Activated naive CD4-positive, alpha-beta T cell treated with anti-CD3 and anti-CD28 coated beads, Interleukin-2, amount 50 U/mL, for 24 hours (primary cell): ENCODE measurements around the gene NTRK1.
"Not testable (repeated sequence)": the region's sequence is repeated elsewhere in the genome, so short reads cannot be mapped to it uniquely, and the experiment has no call there.

ENCODE experiments used
- H3K27ac Mint-ChIP-seq: one replicate; pipeline ENCODE4 v1.8.0; 2021; ENCODE audit warnings: mild to moderate bottlenecking, mixed read lengths
- H3K27me3 Mint-ChIP-seq: one replicate; pipeline ENCODE4 v1.8.0; 2021; ENCODE audit warnings: mixed read lengths
- H3K36me3 Mint-ChIP-seq: one replicate; pipeline ENCODE4 v1.8.0; 2021; ENCODE audit warnings: mixed read lengths
- H3K4me1 Mint-ChIP-seq: one replicate; pipeline ENCODE4 v1.8.0; 2021; ENCODE audit warnings: mixed read lengths
- H3K4me3 Mint-ChIP-seq: one replicate; pipeline ENCODE4 v1.8.0; 2021; ENCODE audit warnings: mild to moderate bottlenecking, mixed read lengths
- H3K9me3 Mint-ChIP-seq: one replicate; pipeline ENCODE4 v1.8.0; 2021; ENCODE audit warnings: mixed read lengths

Gene NTRK1

DNA sequence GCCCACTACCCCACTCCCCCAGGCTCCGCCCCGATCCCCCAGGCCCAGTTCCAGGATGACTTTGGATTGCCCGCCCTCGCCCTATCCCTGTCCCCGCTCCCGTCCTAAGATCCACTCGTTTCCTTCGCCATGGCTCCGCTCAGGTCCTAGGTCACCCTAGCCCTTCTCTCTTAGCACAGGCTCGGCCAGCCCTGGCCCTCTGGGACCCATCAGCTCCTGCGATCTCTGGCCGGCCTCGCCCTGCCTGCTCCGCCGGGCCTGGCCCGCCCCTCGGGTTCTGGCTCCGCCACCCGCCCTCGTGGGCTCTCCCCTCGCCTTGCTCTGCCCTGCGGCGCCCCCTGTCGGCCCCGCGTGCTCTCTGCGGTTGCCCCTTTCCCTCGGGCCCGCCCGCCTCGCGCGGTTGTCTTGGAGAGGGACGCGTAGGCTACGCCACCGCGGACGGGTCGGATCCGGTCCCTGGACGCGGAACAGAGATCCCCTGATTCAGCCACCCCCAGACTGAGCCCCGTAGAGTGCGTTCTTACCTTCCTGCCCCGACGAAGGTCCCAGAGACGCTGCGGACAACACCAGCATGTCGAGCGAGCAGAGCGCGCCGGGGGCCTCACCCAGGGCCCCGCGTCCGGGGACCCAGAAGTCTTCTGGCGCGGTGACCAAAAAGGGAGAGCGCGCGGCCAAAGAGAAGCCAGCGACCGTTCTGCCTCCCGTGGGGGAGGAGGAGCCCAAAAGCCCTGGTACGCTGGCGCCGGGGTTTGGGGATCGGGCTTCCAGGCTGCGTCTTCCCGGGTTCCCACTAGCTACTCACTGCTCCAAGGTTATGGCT, 59.8 kb downstream of the NTRK1 start, which contains the start of gene LRRC71:
LRRC71 (plus strand) TSS at position 400 of the 820 bp plus-strand sequence; CDS start at position 572, 172 bp downstream.
- H3K27ac Mint-ChIP-seq, result no peak within 1 kb of the TSS
- H3K4me3 Mint-ChIP-seq, result no peak within 1 kb of the TSS
- no peaks in the 10 kb centered on the region for H3K36me3 Mint-ChIP-seq
- H3K9me3 Mint-ChIP-seq, result no peaks in the 10 kb centered on the region
- peaks cover 5% of the 10 kb centered on the region for H3K4me1 Mint-ChIP-seq
- H3K27me3 Mint-ChIP-seq, result peaks cover 55% of the 10 kb centered on the region

DNA sequence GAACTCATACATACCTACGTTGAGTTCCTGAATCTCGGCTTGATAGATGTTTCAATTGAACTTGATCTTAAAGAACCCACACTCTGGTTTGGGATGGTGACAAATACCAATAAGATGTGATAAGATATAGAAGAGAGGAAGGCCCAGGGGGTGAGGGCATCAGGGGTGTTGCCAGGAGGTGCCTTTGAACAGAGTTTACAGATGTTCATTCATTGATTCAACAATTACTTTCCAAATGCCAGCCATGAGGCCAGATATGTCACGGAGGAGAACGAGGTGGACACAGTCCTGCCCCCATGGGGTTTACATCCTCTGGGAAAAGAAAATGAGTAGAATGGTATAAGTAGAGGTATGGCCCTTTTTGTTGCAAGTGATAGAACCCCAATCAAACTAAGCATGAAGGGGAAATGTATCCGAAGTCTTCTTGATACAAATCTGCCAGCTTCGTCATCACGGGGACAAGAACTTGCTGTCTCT, 60.4 kb downstream of the NTRK1 start:
- Mint-ChIP-seq H3K4me1 (peaks cover 5% of the 10 kb centered on the region), H3K4me3 (no peak overlapping the region), H3K27ac (no peak overlapping the region), H3K27me3 (peaks cover 56% of the 10 kb centered on the region), H3K36me3 (no peaks in the 10 kb centered on the region), H3K9me3 (no peaks in the 10 kb centered on the region)

DNA sequence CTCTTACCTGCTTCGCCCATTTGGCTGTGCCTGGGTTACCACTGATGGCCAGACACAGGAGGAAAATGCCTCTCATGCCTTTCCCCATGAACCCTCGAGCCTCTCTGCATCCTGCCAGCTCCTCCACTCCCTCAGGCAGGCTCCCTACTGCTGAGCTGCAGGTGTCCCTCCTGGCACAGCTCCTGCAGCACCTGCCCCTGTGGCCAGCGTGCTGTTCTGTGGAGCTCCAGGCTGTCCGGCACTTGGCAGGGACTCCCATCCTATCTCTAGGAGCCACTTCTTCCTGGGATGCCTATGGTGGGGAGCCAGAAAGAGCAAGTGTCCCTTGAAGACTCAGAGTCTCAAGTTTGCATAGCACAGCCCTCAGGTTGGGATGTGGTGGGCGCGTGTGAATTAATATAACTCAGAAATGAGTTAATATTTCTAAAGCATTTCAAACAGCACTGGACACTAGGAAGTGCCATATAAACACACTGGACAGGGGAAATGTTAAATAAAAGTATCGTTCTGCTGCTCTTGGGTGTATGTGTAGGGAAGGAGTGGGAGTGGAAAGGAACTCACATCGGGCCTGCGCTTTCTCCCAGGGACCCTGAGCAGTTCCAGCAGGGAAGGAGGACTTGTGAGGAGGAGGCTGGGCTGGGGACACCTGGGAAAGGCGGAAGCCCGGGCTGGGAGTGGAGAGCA, 62.5 kb downstream of the NTRK1 start:
- Mint-ChIP-seq H3K36me3 (no peaks in the 10 kb centered on the region), H3K27me3 (peaks cover 66% of the 10 kb centered on the region), H3K9me3 (no peaks in the 10 kb centered on the region), H3K4me1 (peaks cover 9% of the 10 kb centered on the region), H3K27ac (peak overlapping the region; percentile 20), H3K4me3 (peak overlapping the region; percentile 66)

DNA sequence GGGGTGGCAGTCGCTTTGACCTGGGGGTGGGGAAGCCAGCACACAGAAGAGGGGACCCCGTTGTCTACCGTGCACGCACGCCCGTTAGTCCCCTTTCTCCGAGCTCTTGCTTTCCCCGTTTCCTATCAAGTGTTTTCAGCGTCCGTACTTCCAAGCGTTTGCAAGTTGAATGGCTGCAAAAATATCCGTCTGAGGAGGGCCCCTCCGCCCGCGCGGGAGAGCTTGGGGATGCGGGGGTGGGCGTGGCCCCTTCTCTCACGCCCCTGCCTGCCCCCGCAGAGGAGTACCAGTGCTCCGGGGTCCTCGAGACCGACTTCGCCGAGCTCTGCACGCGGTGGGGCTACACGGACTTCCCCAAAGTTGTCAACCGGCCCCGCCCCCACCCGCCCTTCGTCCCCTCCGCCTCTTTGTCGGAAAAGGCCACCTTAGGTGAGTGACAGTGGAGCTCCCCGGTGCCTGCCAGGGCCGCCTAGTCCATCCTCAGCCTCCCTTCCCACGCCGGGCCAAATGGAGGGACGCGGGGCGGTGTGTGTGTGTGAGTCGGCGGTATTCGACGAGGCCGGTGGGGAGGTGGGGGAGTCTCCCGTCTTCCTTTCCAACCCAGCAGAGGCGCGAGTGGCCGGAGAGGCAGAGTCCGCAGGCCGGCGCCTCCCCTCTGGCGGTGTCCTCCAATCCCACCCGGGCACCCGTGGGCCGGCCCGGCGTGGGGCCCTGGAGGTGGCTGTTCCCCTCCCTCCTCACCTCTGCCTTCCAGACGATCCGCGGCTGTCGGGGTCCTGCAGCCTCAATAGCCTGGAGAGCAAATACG, 63.2 kb downstream of the NTRK1 start:
- Mint-ChIP-seq H3K9me3 (no peaks in the 10 kb centered on the region), H3K27me3 (peaks cover 64% of the 10 kb centered on the region), H3K4me3 (no peak overlapping the region), H3K4me1 (peaks cover 11% of the 10 kb centered on the region), H3K36me3 (no peaks in the 10 kb centered on the region), H3K27ac (no peak overlapping the region)

DNA sequence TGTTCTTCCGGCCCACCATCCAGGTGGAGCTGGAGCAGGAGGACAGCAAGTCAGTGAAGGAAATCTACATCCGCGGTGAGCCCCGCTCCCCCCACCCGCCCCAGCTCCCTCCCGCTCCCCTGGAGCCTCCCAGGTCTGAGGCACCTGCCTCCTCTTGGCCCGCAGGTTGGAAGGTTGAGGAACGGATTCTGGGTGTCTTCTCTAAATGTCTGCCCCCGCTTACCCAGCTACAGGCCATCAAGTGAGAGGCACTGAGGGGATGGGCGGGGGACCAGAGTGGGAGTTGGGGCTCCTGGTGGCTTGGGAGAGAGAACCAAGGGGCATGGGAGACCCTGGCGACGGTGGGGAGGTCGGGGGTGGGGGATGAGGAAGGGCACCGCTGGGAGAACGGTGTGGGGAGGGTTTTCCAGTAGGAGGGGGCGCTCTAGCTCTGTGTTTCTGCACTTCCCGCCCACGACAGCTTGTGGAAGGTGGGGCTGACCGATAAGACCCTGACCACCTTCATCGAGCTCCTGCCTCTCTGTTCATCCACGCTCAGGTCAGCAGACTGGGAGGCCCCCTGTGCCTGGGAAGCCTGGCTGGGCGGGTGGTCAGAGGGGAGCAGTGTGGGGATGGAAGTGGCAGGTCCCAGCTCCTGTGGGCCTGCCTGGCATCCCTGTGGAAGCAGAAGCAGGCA, 64.0 kb downstream of the NTRK1 start:
- Mint-ChIP-seq H3K4me1 (peaks cover 11% of the 10 kb centered on the region), H3K9me3 (no peaks in the 10 kb centered on the region), H3K4me3 (no peak overlapping the region), H3K36me3 (no peaks in the 10 kb centered on the region), H3K27me3 (peaks cover 64% of the 10 kb centered on the region), H3K27ac (no peak overlapping the region)

DNA sequence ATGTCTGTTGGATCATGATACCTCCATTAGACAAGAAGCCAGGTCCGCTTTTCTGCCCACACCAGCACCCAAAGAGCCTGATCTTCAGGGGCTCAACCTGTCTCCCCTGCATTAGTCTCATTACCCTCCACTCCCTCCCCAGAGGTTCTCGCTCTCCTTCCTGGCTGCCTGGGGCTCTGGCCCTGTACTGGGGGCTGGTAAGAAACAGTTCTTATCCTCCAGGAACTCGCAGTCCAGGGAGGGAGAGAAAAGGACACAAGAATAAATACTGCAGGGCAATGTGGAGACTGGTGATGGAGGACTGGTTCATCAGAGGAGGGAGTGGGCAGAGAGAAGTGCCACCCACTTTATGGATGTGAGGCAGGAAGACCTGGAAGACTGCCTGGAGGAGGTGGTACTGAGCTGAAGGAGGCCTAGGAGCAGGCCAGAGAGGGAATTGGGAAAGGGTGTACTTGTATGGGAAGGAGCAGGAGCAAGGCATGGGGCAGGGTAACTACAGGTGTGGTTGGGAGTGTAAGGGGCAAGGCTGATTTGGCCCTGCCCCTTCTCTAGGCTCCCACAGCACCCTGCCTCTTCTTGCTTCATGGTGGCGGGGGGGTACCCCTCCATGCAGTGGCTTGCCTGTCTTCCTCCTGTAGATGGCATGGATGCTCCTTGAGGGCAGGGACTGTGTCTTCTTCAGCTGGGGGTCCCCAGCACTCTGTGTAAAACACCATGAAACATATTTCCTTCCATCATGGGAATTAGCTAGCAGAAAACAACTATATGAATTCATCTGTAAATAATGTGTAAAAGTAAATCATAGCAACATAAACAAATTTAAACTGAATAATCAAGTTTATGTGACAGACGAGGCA, 64.7 kb downstream of the NTRK1 start:
- Mint-ChIP-seq H3K4me3 (no peak overlapping the region), H3K27me3 (peaks cover 61% of the 10 kb centered on the region)

DNA sequence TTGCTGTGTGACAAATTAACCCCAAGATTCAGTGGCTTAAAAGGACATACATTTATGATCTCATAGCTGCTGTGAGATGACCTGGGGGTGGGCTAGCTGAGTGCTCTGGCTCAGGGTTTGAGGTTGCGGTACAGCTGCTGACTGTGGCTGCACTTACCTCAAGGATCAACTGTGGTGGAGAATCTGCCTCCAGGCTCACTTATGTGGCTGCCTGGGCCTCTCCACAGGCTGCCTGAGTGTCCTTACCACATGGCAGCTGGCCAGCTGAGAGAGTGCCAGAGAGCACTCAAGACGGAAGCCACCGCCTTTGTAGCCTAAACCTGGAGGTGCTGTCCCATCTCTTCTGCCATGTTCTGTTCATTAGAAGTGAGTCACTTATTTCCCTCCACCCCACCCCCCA, 65.5 kb downstream of the NTRK1 start:
- Mint-ChIP-seq H3K9me3 (no peaks in the 10 kb centered on the region), H3K27me3 (peaks cover 62% of the 10 kb centered on the region), H3K27ac (no peak overlapping the region), H3K36me3 (peaks cover under 1% of the 10 kb centered on the region), H3K4me3 (no peak overlapping the region), H3K4me1 (peaks cover 13% of the 10 kb centered on the region)

More for the DNA sequence above, 64.7 kb downstream of the NTRK1 start:
- Mint-ChIP-seq H3K27ac (peak overlapping the region; percentile 13), H3K9me3 (no peaks in the 10 kb centered on the region), H3K4me1 (peaks cover 11% of the 10 kb centered on the region), H3K36me3 (no peaks in the 10 kb centered on the region)

DNA sequence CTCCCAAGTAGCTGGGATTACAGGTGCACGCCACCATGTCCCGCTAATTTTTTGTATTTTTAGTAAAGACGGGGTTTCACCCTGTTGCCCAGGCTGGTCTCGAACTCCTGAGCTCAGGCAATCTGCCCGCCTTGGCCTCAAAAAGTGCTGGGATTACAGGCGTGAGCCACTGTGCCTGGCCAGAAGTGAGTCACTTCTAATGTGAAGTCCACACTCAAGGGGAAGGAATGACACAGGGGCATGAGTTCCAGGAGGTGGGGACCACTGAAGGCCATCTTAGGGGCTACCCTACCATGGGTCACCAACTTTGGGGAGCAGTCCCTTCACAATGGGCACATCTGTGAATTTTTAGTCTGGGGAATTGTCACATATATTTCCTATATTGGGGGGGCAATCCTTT, 66.0 kb downstream of the NTRK1 start:
- not testable (repeated sequence) for H3K9me3 Mint-ChIP-seq, H3K27ac Mint-ChIP-seq, H3K36me3 Mint-ChIP-seq, H3K4me3 Mint-ChIP-seq
- peaks cover 16% of the 10 kb centered on the region for H3K4me1 Mint-ChIP-seq
- H3K27me3 Mint-ChIP-seq, result peaks cover 62% of the 10 kb centered on the region

DNA sequence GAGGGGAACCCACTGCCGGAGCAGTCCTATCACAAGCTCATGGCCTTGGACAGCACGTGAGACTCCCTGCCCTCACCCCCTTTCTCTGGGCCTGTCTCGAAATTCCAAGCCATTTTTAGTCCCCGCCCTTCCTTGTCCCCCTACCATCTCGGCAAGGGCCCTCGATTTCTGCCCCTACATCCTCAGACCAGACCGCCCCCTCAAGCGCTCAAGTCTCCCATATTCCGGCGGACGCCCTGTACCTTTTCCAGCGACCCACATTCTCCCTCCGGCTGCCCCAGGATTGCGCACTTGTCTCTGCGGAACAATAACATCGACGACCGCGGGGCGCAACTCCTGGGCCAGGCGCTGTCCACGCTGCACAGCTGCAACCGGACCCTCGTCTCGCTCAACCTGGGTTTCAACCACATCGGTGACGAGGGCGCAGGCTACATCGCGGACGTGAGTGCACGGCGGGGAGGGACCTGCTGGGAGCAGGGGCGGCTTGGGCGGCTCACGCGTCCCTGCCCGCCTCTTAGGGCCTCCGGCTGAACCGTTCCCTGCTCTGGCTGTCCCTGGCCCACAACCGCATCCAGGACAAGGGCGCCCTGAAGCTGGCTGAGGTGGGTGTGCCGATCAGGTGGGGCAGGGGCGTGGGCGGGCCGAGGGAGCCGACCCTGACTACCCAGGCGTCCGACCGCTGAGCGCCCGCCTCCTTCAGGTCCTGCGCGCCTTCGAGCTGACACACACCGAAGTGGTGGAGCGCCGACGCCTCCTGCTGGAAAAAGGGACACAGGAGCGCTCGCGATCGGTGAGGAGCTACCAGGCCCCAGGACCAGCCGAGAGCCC, 66.8 kb downstream of the NTRK1 start:
- Mint-ChIP-seq H3K4me3 (peak overlapping the region; percentile 74), H3K36me3 (peaks cover 2% of the 10 kb centered on the region), H3K27ac (no peak overlapping the region), H3K9me3 (no peaks in the 10 kb centered on the region), H3K27me3 (peaks cover 55% of the 10 kb centered on the region), H3K4me1 (peaks cover 16% of the 10 kb centered on the region)

DNA sequence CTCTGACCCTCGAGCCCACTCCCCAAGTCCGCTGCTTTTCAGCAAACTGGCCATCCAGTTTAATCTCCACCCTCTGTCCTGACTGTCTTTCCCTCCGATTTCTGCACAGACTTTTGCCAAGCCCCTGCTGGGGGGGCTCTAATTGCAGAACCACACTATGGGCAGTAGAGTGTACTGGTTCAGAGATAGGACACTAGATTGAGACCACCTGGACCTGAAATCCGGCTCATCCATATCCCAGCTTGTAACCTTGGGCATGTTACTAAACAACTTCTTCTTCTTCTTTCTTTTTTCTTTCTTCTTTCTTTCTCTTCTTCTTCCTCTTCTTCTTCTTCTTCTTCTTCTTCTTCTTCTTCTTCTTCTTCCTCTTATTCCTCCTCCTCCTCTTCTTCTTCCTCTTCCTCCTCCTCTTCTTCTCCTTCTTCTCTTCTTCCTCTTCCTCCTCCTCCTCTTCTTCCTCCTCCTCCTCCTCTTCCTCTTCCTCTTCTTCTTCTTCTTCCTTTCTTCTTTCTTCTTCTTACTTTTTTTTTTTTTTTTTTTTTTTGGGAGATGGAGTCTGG, 67.5 kb downstream of the NTRK1 start:
- peaks cover 49% of the 10 kb centered on the region for H3K27me3 Mint-ChIP-seq
- peaks cover 2% of the 10 kb centered on the region for H3K36me3 Mint-ChIP-seq
- peaks cover 16% of the 10 kb centered on the region for H3K4me1 Mint-ChIP-seq
- no peak overlapping the region for H3K27ac Mint-ChIP-seq
- H3K4me3 Mint-ChIP-seq, result peak overlapping the region; percentile 74
- H3K9me3 Mint-ChIP-seq, result no peaks in the 10 kb centered on the region

DNA sequence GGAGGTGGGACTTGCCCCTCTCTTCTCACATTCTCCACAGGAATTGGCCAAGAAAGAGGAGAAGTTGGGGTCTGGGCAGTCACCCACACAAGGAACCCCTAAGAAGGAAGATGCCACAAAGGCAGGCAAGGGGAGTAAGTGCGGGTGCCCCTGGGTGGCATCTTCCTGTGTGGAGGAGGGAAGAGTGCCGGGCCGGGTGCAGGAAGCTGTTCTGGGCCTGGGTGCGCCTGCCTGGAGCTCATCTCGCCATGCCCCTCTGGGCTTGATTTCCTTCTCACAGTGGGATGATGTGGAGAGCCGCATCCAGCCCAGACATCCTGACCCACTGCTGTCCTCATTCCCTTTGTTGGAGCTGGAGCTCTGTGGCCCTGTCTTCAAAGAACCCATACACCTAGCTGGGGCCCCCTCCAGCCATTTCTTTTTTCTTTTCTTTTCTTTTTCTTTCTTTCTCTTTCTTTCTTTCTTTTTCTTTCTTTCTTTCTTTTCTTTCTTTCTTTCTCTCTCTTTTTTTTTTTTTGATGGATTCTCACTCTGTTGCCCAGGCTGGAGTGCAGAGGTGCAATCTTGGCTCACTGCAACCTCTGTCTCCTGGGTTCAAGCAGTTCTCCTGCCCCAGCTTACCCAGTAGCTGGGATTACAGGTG, 69.1 kb downstream of the NTRK1 start:
- Mint-ChIP-seq H3K4me3 (no peak overlapping the region), H3K27me3 (peaks cover 43% of the 10 kb centered on the region), H3K4me1 (peaks cover 11% of the 10 kb centered on the region), H3K36me3 (peaks cover 2% of the 10 kb centered on the region), H3K9me3 (no peaks in the 10 kb centered on the region), H3K27ac (no peak overlapping the region)

DNA sequence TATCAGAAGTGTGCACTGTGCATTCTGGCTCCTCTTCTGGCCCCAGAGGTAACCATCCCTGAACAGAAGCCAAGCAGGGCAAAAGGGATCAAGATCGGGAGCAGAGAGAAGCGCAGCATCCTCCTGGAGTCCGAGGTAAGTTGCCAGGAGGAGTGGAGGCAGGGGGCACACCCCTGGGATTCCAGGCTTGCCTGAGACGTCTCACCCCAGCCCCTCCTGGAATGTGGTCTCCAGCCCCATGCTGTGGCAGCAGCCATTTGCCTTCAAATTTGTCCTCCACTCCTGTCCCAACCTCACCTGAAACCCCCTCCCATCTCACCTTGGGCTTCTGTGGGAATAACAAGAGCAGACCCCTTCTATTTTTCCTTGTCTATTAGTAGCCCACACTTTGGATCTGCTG, 69.8 kb downstream of the NTRK1 start:
- H3K4me3 Mint-ChIP-seq, result no peak overlapping the region
- peaks cover 2% of the 10 kb centered on the region for H3K36me3 Mint-ChIP-seq
- H3K27ac Mint-ChIP-seq, result no peak overlapping the region
- H3K4me1 Mint-ChIP-seq, result peaks cover 11% of the 10 kb centered on the region
- peaks cover 37% of the 10 kb centered on the region for H3K27me3 Mint-ChIP-seq
- H3K9me3 Mint-ChIP-seq, result no peaks in the 10 kb centered on the region
